ENCODE results near the gene APRT. TPM values are rescaled to one million over a fixed set of nuclear protein-coding genes. Genes with fewer than 3 reads are reported as not detected.

The APRT gene
- total and polyA plus RNA-seq, 2 of the 8 experiments (the other 6 are each of a cell fraction or from before 2014, with no cell fraction given): 221 to 267 TPM

DNA sequence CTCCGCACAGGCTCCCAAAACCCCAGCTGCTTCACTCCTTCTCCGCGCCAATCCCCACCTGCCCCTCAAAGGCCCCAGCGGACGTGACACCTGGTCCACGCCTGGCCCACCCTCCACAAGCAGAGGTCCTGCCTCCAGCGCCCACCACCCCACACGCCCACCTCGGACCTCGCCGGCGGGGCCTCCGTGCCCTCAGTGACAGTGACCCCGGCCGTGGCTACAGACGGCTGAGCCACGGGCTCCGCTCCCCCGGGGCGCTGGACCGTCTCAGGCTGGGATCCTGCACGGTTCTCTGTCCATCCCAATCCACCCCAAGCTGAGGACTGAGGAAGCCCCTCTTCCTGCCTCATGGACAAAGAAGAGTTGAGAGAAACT, 51.8 kb downstream of the APRT start:
- H3K36me3 ChIP-seq (ENCODE audit: control insufficient read depth in 2 of 4, insufficient read depth in 4 of 4, low read length in 3 of 4): no peaks in the 10 kb centered on the region
- H3K18ac ChIP-seq (ENCODE audit: extremely low read depth, low read length): no peak overlapping the region
- DNase-seq (ENCODE audit: low read depth in 1 of 2, low spot score in 2 of 2) (no peak), FAIRE-seq (no peak)
- H3K14ac ChIP-seq (ENCODE audit: insufficient read length): no peak overlapping the region
- H4K20me1 ChIP-seq (replicated peaks in 1 of 2; ENCODE audit: control insufficient read depth in 1 of 2, insufficient read depth in 2 of 2, low read length in 2 of 2): peaks cover 0 to 11% of the 10 kb centered on the region in 2 experiments
- 97% methylated on average over 20 of the region's 22 CpGs; no CpG with 5 or more reads in 1 of the 2 experiments for WGBS, 2 experiments (ENCODE audit: extremely low coverage in 1 of 2, insufficient coverage in 1 of 2, insufficient read length in 1 of 2, insufficient replicate concordance in 2 of 2, low coverage in 1 of 2, low lambda C conversion rate in 2 of 2, missing lambda C conversion rate in 1 of 2)
- H3K4me2 ChIP-seq (ENCODE audit: insufficient read depth in 1 of 2, low read depth in 2 of 2, low read length in 2 of 2): no peak overlapping the region
- CTCF ChIA-PET (ENCODE audit: partially characterized antibody): interaction anchor here (1.0 to 25.0 kb wide), 9 partner anchors 8 to 87 kb away, joined by 3 to 251 read pairs (median 4); no protein-coding TSS in a partner anchor
- no peak overlapping the region for H3K9ac ChIP-seq (replicated peaks in 1 of 4; ENCODE audit: extremely low read depth in 1 of 4, low read depth in 3 of 4, low read length in 3 of 4)
- POLR2A ChIA-PET (ENCODE audit: partially characterized antibody): interaction anchor here (1.0 to 2.2 kb wide), 6 partner anchors 11 to 47 kb away, joined by 3 to 8 read pairs (median 4); no protein-coding TSS in a partner anchor
- no peak overlapping the region for H2BK12ac ChIP-seq (ENCODE audit: low read depth, low read length)
- no peaks in the 10 kb centered on the region; a peak in 1 of 4 replicates for H3K79me2 ChIP-seq (ENCODE audit: control insufficient read depth in 1 of 2, insufficient read depth in 2 of 2, low read length in 2 of 2)
- no peaks in the 10 kb centered on the region for H3K9me3 ChIP-seq (ENCODE audit: insufficient read depth in 2 of 2, low read depth in 1 of 2, low read length in 1 of 2)
- H3K4me1 ChIP-seq (replicated peaks in 1 of 4; ENCODE audit: control insufficient read depth in 3 of 4, insufficient read depth in 4 of 4, low read length in 3 of 4): peaks cover 4 to 33% (median 28%) of the 10 kb centered on the region in 4 experiments
- H3K23me2 ChIP-seq (ENCODE audit: low read depth, low read length): no peaks in the 10 kb centered on the region
- no peak overlapping the region for H2AK5ac ChIP-seq (ENCODE audit: low read depth, low read length)
- H3K23ac ChIP-seq (ENCODE audit: insufficient read length): no peak overlapping the region
- no peak overlapping the region for H2BK20ac ChIP-seq (ENCODE audit: low read length)
- no peaks in the 10 kb centered on the region for H3K27me3 ChIP-seq (replicated peaks in 1 of 4; ENCODE audit: control insufficient read depth in 3 of 4, extremely low read depth in 1 of 4, insufficient read depth in 3 of 4, low read length in 3 of 4)
- no peak overlapping the region for H2BK5ac ChIP-seq (ENCODE audit: low read depth, low read length)
- no peak overlapping the region for H3K56ac ChIP-seq (replicated peaks; ENCODE audit: insufficient read length, low read depth, low read length)
- no peak overlapping the region for H4K8ac ChIP-seq (ENCODE audit: extremely low read depth, insufficient read depth, low read length)
- no peak overlapping the region for H3K4me3 ChIP-seq (ENCODE audit: extremely low read depth in 1 of 4, insufficient read depth in 2 of 4, low read depth in 3 of 4, low read length in 4 of 4)
- peaks cover 5% of the 10 kb centered on the region for H3K79me1 ChIP-seq (ENCODE audit: low read depth, low read length)
- H2BK15ac ChIP-seq (ENCODE audit: low read length): no peak overlapping the region
- no peak overlapping the region for H2BK120ac ChIP-seq (replicated peaks; ENCODE audit: low read depth, low read length)
- no peak overlapping the region for H4K91ac ChIP-seq (replicated peaks; ENCODE audit: insufficient read length, low read length)
- H3K27ac ChIP-seq (ENCODE audit: low read depth, low read length): no peak overlapping the region
- no peak overlapping the region for H4K5ac ChIP-seq (ENCODE audit: insufficient read length, low read depth, low read length)
- H2AFZ ChIP-seq (ENCODE audit: low read length): no peak overlapping the region
- no peak overlapping the region for H3K4ac ChIP-seq (replicated peaks; ENCODE audit: insufficient read length, low read depth, low read length)
- TF ChIP-seq CREB1 (IDR thresholded peaks at IDR 0.05) (no peak), RAD21 (IDR thresholded peaks at IDR 0.05 in 1 of 2, conservative IDR thresholded peaks at IDR 0.05 in 1 of 2; ENCODE audit: low read depth in 2 of 2, low read length in 2 of 2) (no peak), BRCA1 (IDR thresholded peaks at IDR 0.05; ENCODE audit: low read depth, low read length) (no peak), YY1 (IDR thresholded peaks at IDR 0.05; ENCODE audit: low read depth, low read length) (no peak), CHD1 (IDR thresholded peaks at IDR 0.05; ENCODE audit: low read depth, low read length) (no peak), SIN3A (conservative IDR thresholded peaks at IDR 0.05 in 1 of 2, IDR thresholded peaks at IDR 0.05 in 1 of 2; ENCODE audit: low read depth in 1 of 2, low read length in 2 of 2) (no peak), NANOG (IDR thresholded peaks at IDR 0.05; ENCODE audit: insufficient read depth, low read depth, low read length, poor library complexity, severe bottlenecking) (no peak), TCF12 (IDR thresholded peaks at IDR 0.05; ENCODE audit: low read depth, low read length) (no peak), SP2 (IDR thresholded peaks at IDR 0.05; ENCODE audit: low read length) (no peak), POLR2A (IDR thresholded peaks at IDR 0.05; ENCODE audit: control extremely low read depth in 1 of 2, low read depth in 2 of 2, low read length in 2 of 2) (no peak)
- TF ChIP-seq, protein P1, sequence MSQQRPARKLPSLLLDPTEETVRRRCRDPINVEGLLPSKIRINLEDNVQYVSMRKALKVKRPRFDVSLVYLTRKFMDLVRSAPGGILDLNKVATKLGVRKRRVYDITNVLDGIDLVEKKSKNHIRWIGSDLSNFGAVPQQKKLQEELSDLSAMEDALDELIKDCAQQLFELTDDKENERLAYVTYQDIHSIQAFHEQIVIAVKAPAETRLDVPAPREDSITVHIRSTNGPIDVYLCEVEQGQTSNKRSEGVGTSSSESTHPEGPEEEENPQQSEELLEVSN (IDR thresholded peaks at IDR 0.05): no peak
- TF ChIP-seq, protein P2, sequence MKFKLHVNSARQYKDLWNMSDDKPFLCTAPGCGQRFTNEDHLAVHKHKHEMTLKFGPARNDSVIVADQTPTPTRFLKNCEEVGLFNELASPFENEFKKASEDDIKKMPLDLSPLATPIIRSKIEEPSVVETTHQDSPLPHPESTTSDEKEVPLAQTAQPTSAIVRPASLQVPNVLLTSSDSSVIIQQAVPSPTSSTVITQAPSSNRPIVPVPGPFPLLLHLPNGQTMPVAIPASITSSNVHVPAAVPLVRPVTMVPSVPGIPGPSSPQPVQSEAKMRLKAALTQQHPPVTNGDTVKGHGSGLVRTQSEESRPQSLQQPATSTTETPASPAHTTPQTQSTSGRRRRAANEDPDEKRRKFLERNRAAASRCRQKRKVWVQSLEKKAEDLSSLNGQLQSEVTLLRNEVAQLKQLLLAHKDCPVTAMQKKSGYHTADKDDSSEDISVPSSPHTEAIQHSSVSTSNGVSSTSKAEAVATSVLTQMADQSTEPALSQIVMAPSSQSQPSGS (IDR thresholded peaks at IDR 0.05; ENCODE audit: low read length): no peak

Data from H1 (cell line).